ENCODE results near the gene RXRA.

The RXRA gene

DNA sequence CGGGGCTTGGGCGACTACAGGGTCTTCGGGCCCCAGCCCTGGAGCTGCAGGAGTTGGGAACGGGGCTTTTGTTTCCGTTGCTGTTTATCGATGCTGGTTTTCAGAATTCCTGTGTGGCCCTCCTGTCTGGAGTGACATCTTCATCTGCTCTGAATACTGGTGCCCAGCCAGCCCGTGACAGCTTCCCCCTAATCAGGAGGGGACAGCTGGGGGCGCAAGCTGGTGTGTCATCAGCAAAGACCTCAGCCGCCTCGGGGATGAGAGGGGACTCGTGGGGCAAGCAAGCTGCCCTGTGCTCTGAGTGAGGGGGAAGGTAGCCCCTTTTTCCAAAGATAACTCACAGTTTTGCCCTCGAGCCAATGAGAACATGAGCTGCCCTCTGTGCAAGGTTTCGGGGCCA lies 110.7 kb downstream of the RXRA start:
- peaks cover 4% of the 10 kb centered on the region for H3K36me3 Mint-ChIP-seq (ENCODE audit: insufficient read depth)
- H3K9me3 Mint-ChIP-seq = no peaks in the 10 kb centered on the region
- H3K27me3 Mint-ChIP-seq = peaks cover 0 to 11% of the 10 kb centered on the region in 2 donors
- H3K27ac Mint-ChIP-seq = no peak overlapping the region
- DNase-seq (no peak), ATAC-seq (replicated peaks) (no peak)
- peaks cover 0 to 3% of the 10 kb centered on the region in 2 donors for H3K4me1 Mint-ChIP-seq (ENCODE audit: low read depth in 2 of 2)
- H3K4me3 Mint-ChIP-seq = no peak overlapping the region

DNA sequence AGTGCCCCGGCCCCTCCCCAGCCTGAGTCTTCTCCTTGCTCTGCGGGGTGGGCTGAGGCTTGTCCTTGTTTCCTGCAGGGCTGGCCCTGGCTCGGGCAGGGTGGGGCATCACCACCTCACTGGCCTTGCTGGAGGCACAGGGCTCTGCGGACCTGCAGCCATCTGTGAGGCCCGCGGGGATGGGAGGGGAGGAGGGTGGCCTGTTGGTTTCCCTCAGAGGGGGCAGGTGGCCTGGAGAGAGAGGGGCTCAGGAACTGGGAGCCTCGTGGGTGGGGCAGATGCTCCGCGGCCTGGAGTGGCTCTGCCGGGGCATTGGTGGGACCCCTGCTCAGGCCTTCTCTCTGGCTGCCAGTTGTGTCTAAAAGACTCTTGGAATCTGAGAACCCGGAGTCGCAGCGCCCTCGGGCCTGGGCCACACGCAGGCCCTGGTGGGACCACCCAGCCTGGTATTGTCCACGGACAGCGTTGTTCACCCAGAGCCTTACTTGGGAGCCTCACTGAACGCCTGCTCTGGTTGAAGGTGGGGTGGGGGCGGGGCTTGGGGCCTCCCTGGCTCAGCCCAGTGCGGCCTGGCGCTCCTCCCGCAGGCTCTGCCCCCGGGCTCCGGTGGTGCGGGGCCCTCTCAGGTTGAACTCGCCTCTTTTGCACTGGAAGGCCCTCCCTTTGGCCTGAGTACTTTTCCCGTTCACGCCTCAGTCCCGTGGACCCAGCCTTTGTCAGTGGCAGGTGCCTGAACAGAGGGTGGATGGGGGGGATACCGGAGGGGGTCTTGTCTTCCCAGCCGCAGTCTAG lies 111.3 kb downstream of the RXRA start:
- Mint-ChIP-seq H3K27ac (no peak overlapping the region), H3K36me3 (ENCODE audit: insufficient read depth) (peaks cover 4% of the 10 kb centered on the region), H3K4me1 (ENCODE audit: low read depth in 2 of 2) (peaks cover 0 to 3% of the 10 kb centered on the region in 2 donors), H3K27me3 (peaks cover 0 to 18% of the 10 kb centered on the region in 2 donors), H3K4me3 (no peak overlapping the region), H3K9me3 (no peaks in the 10 kb centered on the region)
- DNase-seq (no peak), ATAC-seq (replicated peaks) (no peak)

DNA sequence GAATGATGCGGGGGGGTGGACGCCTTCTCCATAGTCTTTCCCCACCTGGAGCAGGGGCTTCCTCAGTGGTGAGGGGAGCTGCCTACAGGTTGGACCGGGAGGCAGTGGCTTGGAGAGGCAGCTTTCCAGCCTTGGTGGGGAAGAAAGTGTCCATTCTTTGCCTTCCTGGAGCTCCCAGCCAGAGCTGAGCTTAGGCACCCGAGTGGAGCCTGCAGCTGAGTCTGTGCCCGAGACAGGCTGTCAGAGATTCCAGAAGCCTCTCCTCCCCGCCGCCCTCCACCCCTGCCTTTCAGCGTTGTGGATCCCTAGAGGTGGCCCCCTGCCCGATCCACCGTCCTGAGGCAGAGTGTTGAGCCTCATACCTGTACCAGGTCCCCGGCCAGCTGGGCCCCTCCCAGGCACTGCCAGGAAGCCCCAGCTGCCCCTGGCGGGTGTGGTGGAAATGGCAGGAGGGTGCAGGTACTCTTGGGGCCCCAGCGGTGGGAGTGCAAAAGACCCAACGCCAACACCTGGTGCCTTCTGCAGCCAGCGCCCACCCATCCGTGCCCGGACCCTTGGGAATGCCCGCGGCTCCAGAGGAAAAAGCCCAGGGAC lies 112.0 kb downstream of the RXRA start:
- peaks cover 0 to 23% of the 10 kb centered on the region in 2 donors for H3K27me3 Mint-ChIP-seq
- no peaks in the 10 kb centered on the region for H3K9me3 Mint-ChIP-seq
- peaks cover 5% of the 10 kb centered on the region for H3K36me3 Mint-ChIP-seq (ENCODE audit: insufficient read depth)
- H3K4me3 Mint-ChIP-seq = no peak overlapping the region
- ATAC-seq (replicated peaks) (no peak), DNase-seq (no peak)
- peaks cover 0 to 6% of the 10 kb centered on the region in 2 donors for H3K4me1 Mint-ChIP-seq (ENCODE audit: low read depth in 2 of 2)
- no peak overlapping the region for H3K27ac Mint-ChIP-seq

DNA sequence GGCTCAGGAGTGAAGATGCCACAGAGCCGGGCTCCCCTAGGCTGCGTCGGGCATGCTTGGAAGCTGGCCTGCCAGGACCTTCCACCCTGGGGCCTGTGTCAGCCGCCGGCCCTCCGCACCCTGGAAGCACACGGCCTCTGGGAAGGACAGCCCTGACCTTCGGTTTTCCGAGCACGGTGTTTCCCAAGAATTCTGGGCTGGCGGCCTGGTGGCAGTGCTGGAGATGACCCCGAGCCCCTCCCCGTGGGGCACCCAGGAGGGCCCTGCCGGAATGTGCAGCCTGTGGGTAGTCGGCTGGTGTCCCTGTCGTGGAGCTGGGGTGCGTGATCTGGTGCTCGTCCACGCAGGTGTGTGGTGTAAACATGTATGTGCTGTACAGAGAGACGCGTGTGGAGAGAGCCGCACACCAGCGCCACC lies 113.1 kb downstream of the RXRA start:
- Mint-ChIP-seq H3K27me3 (peaks cover 0 to 23% of the 10 kb centered on the region in 2 donors), H3K4me3 (no peak overlapping the region), H3K36me3 (ENCODE audit: insufficient read depth) (peaks cover 10% of the 10 kb centered on the region), H3K9me3 (no peaks in the 10 kb centered on the region), H3K4me1 (ENCODE audit: low read depth in 2 of 2) (peaks cover 6 to 13% of the 10 kb centered on the region in 2 donors), H3K27ac (no peak overlapping the region)
- ATAC-seq (replicated peaks) (no peak), DNase-seq (no peak)

DNA sequence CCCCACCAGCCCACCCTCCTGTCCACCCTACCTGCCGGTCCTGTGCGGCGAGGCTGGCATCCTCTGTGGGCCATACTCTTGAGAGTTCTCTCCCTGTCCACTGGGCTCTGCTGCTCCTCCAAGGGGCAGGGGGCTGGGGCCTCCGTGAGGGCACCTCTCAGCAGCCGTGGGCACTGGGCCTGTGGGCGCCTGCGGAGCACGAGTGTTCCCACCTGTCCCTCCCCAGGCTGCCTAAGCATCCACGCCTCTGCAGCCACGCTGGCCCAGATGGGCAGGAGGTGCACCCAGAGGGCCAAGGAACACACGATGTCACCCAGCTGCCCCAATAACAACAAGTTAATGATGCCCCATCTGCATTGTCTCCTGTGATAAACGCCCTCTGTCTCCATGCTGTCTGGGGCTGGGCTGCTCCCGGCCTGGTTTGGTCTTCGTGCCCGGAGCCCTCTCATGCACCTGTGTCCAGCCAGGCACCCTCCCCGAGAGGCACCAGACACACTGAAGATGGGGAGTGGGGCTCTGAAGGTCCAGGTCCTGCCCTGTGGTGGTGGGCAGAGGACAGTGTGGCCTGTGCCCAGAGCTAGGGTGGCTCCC lies 114.5 kb downstream of the RXRA start:
- Mint-ChIP-seq H3K4me3 (no peak overlapping the region), H3K4me1 (ENCODE audit: low read depth in 2 of 2) (peaks cover 6 to 15% of the 10 kb centered on the region in 2 donors), H3K36me3 (ENCODE audit: insufficient read depth) (peaks cover 7% of the 10 kb centered on the region), H3K9me3 (no peaks in the 10 kb centered on the region), H3K27me3 (peaks cover 0 to 23% of the 10 kb centered on the region in 2 donors), H3K27ac (no peak overlapping the region)
- no peak for DNase-seq
- no peak for ATAC-seq (replicated peaks)

DNA sequence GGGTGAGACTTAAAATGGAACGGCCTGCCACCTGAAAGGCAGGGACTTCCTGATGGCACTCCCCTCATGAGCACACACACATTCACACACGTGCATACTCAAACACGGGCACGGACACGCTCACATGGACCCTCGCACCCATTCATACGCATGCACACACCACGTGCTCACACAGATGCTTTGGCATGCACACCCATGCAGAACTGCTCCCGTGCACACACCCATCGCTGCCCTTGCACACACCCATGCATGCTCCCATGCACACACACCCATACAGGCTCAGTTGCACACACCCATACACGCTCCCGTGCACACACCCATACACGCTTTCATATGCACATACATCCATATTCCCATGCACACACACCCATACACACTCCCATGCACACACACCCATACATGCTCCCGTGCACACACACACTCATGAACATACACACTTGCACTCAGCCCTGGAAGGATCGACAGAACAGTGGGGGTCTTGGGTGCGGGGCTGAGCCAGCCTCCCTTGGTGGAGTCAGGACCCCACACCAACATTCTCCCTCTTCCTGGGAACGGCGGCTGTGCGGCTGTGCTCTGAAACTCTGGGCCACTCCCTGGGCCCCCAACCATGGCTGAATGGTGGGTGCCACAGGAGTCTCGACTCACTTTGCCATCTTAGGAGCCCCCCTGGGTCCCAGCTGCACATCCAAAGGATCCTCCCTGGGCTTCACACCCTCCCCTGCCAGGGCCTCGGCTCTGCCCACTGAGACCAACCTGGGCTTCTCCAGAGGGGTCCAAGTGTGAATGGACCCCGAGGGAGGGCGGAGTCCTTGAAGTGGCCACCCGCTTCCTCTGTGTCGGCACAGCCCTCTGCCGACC lies 115.2 kb downstream of the RXRA start:
- H3K4me3 Mint-ChIP-seq = no peak overlapping the region
- ATAC-seq (replicated peaks) (no peak), DNase-seq (no peak)
- peaks cover 5% of the 10 kb centered on the region for H3K36me3 Mint-ChIP-seq (ENCODE audit: insufficient read depth)
- H3K9me3 Mint-ChIP-seq = no peaks in the 10 kb centered on the region
- H3K27me3 Mint-ChIP-seq = peaks cover 0 to 23% of the 10 kb centered on the region in 2 donors
- peaks cover 6 to 13% of the 10 kb centered on the region in 2 donors for H3K4me1 Mint-ChIP-seq (ENCODE audit: low read depth in 2 of 2)
- no peak overlapping the region for H3K27ac Mint-ChIP-seq

DNA sequence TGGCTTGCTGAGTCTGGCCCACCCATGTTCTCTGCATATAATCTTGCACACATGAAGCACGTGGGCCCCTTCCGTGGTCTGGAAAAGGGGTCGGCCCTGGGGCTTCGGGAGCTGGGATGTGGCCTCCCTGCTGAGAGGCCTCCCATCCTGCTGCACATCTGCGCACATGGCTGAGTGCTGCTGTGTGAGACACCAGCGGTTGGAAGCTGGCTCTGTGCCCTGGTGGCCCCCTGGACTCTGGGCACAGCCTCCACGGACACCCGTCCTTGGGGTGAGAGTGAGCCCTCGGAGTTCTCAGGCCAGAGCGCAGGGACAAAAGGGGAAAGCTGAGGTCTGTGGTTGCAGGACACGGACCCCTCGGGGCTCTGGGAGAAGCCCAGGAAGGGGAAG lies 115.8 kb downstream of the RXRA start:
- no peak overlapping the region for H3K4me3 Mint-ChIP-seq
- H3K4me1 Mint-ChIP-seq (ENCODE audit: low read depth in 2 of 2) = peaks cover 6 to 13% of the 10 kb centered on the region in 2 donors
- H3K27me3 Mint-ChIP-seq = peaks cover 0 to 23% of the 10 kb centered on the region in 2 donors
- no peaks in the 10 kb centered on the region for H3K9me3 Mint-ChIP-seq
- peaks cover 5% of the 10 kb centered on the region for H3K36me3 Mint-ChIP-seq (ENCODE audit: insufficient read depth)
- ATAC-seq (replicated peaks) (no peak), DNase-seq (no peak)
- no peak overlapping the region for H3K27ac Mint-ChIP-seq

DNA sequence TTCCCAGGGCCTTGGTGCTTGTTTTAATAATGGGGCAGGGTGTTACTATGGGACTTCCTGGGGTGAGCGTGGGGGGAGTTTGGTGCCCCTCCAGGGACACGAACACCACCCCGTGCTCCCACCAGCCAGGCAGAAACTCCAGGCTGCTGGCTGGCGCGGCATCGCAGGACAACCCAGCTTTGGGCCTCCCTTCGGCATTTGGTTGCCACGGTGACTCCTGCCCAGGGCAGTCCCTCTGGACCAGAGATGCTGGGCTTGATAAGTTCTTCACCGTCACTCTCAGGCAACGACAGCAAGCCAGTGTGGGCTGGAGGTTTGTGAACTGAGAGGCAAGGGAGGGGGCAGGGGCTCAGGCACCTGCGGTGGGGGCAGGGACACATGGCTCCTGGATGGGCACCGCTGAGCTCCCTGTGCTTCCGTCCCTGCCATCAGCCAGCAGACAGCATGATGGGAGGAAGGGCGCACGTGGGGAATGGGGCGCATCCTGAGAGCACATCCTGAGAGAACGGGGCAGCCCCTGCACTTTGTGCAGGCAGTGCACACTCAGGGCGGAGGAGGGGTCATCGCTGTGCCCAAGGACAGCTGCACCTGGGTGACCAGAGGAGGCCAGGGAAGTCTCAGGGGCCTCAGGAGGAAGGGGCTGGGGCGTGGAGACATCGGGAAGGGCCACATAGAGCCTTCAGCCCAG lies 116.4 kb downstream of the RXRA start:
- no peak overlapping the region for H3K27ac Mint-ChIP-seq

DNA sequence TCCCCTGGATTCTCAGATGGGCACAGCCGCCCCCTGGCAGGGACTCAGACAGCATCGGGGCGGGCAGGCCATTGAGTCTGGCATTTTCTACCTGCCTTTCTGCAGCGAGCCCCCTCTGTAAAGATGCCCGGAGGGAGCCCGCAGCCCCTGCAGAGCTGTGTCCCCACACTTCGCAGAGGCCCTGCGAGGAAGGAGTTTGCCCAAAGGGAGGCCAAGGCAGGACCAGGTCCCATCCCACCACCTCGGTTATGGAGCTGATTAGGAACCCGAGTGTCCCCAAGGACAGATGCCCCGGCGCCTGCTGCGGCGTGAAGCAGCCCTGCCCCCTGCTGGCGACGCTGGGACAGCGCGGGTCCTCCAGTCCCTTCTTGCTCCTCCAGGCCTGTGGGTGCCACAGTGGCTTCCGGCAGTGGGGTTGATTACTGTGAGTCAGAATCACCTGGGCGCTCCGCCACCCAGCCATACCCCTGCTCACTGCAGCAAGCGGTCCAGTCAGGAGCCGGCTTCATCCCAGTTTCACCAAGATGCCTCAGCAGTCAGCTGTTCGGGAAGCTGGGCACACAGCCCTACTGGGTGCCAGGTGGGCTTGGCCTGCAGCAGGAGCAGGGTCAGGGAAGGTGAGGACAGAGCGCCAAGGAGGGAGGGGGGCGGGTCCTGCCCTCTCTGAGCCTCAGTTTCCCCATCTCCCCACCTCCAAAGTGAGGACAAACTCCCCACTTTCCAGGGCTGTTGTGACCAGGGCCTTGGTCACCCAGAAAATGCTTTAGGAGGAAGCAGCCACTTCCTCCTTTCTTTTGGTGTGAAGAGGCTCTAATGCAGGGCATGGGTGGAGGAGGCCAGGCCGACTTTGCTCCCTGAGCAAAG lies 117.2 kb downstream of the RXRA start:
- Mint-ChIP-seq H3K4me3 (peak overlapping the region; percentile 41 to 53), H3K36me3 (ENCODE audit: insufficient read depth) (peaks cover 5% of the 10 kb centered on the region)

More for the DNA sequence above, 116.4 kb downstream of the RXRA start:
- no peak overlapping the region for H3K4me3 Mint-ChIP-seq
- ATAC-seq (replicated peaks) = no peak
- peaks cover 5% of the 10 kb centered on the region for H3K36me3 Mint-ChIP-seq (ENCODE audit: insufficient read depth)
- peaks cover 6 to 13% of the 10 kb centered on the region in 2 donors for H3K4me1 Mint-ChIP-seq (ENCODE audit: low read depth in 2 of 2)
- no peaks in the 10 kb centered on the region for H3K9me3 Mint-ChIP-seq
- no peak for DNase-seq
- peaks cover 0 to 23% of the 10 kb centered on the region in 2 donors for H3K27me3 Mint-ChIP-seq

DNA sequence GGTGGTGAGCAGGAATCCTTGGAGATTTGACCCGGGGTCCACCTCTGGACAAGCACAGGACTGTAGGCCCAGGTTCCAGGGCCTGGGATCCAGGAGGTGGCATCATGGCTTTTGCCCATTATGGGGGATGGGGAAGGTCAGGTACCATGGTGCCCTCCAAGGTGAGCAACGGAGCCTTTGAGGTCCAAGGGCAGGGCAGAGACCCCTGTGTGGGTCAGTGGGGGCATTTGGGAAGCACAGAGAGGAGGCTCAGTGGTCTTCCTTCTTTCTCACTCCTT lies 117.7 kb downstream of the RXRA start:
- no peak overlapping the region for H3K4me3 Mint-ChIP-seq
- peak overlapping the region; percentile 74 to 81 for H3K27ac Mint-ChIP-seq
- DNase-seq (no peak), ATAC-seq (replicated peaks) (no peak)
- H3K27me3 Mint-ChIP-seq = peaks cover 0 to 23% of the 10 kb centered on the region in 2 donors
- peaks cover 5% of the 10 kb centered on the region for H3K36me3 Mint-ChIP-seq (ENCODE audit: insufficient read depth)
- H3K9me3 Mint-ChIP-seq = no peaks in the 10 kb centered on the region
- peaks cover 6 to 13% of the 10 kb centered on the region in 2 donors for H3K4me1 Mint-ChIP-seq (ENCODE audit: low read depth in 2 of 2)

More for the DNA sequence above, 117.2 kb downstream of the RXRA start:
- Mint-ChIP-seq H3K9me3 (no peaks in the 10 kb centered on the region), H3K4me1 (ENCODE audit: low read depth in 2 of 2) (peaks cover 6 to 13% of the 10 kb centered on the region in 2 donors), H3K27ac (peak overlapping the region; percentile 74 to 81), H3K27me3 (peaks cover 0 to 23% of the 10 kb centered on the region in 2 donors)
- ATAC-seq (replicated peaks) (peak; percentile 100), DNase-seq (peak; percentile 83 to 86 (median 85))

DNA sequence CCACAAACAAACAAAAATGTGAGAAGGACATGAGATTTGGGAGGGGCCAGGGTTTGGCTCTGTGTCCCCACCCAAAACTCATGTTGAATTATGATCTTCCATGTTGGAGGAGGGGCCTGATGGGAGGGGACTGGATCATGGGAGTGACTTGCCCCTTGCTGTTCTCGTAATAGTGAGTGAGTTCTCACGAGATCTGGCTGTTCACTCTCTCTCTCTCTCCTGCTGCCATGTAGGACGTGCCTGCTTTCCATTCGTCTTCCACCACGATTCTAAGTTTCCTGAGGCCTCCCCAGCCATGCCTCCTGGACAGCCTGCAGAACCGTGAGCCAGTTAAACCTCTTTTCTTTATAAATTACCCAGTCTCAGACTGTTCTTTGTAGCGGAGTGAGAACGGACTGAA lies 118.7 kb downstream of the RXRA start:
- DNase-seq (no peak), ATAC-seq (replicated peaks) (no peak)
- Mint-ChIP-seq H3K4me3 (no peak overlapping the region), H3K36me3 (ENCODE audit: insufficient read depth) (peaks cover 5% of the 10 kb centered on the region), H3K4me1 (ENCODE audit: low read depth in 2 of 2) (peaks cover 6 to 16% of the 10 kb centered on the region in 2 donors), H3K27me3 (peaks cover 0 to 23% of the 10 kb centered on the region in 2 donors), H3K27ac (peak overlapping the region in 1 of 2 donors; percentile 69), H3K9me3 (no peaks in the 10 kb centered on the region)
